Measurements from ENCODE around the gene RNASEH2B.

The RNASEH2B gene

DNA sequence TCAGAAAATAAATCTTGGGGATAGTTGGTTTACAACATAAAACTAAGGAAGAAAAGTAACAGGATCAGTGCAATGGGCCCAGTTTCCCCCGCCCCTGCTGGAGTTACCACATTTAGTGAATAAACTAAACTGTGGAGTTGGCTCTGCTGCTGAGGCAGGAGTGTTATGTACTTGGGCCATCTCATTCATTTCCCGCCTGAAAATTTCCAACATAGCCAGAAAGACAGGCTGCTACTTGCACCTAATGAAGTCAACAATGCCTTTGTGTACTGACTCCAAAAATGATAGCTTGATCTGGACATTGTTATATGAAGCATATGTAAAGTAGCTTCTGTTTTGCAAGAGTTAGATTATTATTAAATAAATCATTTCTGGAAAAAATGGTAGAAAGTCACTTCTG is 7.9 kb upstream of the RNASEH2B start:
- Histone ChIP-seq H3K36me3 (ENCODE audit: control insufficient read depth in 2 of 2, insufficient read depth in 2 of 2, low read length in 2 of 2) (no peaks in the 10 kb centered on the region), H3K4me3 (ENCODE audit: low read length in 2 of 2) (no peak overlapping the region), H3K27me3 (ENCODE audit: control insufficient read depth in 2 of 2, insufficient read depth in 2 of 2, low read length in 2 of 2) (no peaks in the 10 kb centered on the region), H3K9me3 (ENCODE audit: control insufficient read depth in 2 of 2, low read length in 2 of 2) (no peaks in the 10 kb centered on the region), H3K27ac (ENCODE audit: low read depth in 2 of 2, low read length in 2 of 2) (no peak overlapping the region), H3K9ac (ENCODE audit: low read depth in 1 of 2, low read length in 2 of 2) (no peak overlapping the region), H3K4me1 (ENCODE audit: control insufficient read depth in 2 of 2, insufficient read depth in 2 of 2, low read length in 2 of 2) (no peaks in the 10 kb centered on the region)

DNA sequence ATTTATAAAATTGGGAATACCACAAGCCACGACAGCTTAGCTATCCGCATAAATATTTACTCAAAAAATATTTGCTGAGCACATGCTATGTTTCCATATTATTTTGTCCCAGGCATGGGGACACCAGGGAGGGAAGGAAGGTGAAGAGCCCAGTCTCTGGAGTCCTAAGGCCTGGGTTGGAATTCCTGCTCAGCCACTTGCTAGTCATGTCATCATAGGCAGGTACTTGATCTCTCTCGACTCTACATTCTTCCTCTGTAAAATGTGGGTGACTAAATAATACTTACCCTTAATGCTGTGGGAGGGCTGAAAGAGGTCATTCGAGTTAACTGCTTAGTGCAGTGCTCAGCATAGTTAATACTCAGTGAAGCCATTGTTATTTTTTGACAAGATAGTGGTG is 4.3 kb upstream of the RNASEH2B start:
- no peak overlapping the region for H3K4me3 ChIP-seq (ENCODE audit: low read length in 2 of 2)
- no peaks in the 10 kb centered on the region for H3K27me3 ChIP-seq (ENCODE audit: control insufficient read depth in 2 of 2, insufficient read depth in 2 of 2, low read length in 2 of 2)
- no peak overlapping the region for H3K9ac ChIP-seq (ENCODE audit: low read depth in 1 of 2, low read length in 2 of 2)
- H3K36me3 ChIP-seq (ENCODE audit: control insufficient read depth in 2 of 2, insufficient read depth in 2 of 2, low read length in 2 of 2) = no peaks in the 10 kb centered on the region
- H3K4me1 ChIP-seq (ENCODE audit: control insufficient read depth in 2 of 2, insufficient read depth in 2 of 2, low read length in 2 of 2) = peaks cover 0 to 3% of the 10 kb centered on the region in 2 donors
- no peak overlapping the region for H3K27ac ChIP-seq (ENCODE audit: low read depth in 2 of 2, low read length in 2 of 2)
- no peaks in the 10 kb centered on the region for H3K9me3 ChIP-seq (ENCODE audit: control insufficient read depth in 2 of 2, low read length in 2 of 2)

DNA sequence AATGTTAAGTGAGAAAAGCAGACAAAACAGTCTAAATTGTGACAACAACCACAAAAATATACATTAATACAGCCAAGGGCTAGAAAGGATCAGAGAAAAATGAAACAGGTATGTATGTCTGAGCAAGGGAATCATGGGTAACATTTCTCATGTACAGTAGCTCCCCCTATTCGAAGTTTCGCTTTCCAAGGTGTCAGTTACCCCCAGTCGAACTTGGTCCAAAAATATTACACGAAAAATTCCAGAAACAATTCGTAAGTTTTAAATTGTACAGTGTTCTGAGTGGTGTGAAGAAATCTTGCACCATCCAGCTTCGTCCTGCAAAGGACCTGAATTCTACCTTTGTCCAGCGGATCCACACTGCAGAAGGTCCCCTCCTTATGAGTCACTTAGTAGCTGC is 1.8 kb upstream of the RNASEH2B start:
- no peak overlapping the region for H3K27ac ChIP-seq (ENCODE audit: low read depth in 2 of 2, low read length in 2 of 2)
- H3K4me3 ChIP-seq (ENCODE audit: low read length in 2 of 2) = no peak overlapping the region
- peaks cover 11 to 22% of the 10 kb centered on the region in 2 donors for H3K4me1 ChIP-seq (ENCODE audit: control insufficient read depth in 2 of 2, insufficient read depth in 2 of 2, low read length in 2 of 2)
- no peaks in the 10 kb centered on the region for H3K36me3 ChIP-seq (ENCODE audit: control insufficient read depth in 2 of 2, insufficient read depth in 2 of 2, low read length in 2 of 2)
- H3K9me3 ChIP-seq (ENCODE audit: control insufficient read depth in 2 of 2, low read length in 2 of 2) = no peaks in the 10 kb centered on the region
- no peak overlapping the region for H3K9ac ChIP-seq (ENCODE audit: low read depth in 1 of 2, low read length in 2 of 2)
- no peaks in the 10 kb centered on the region for H3K27me3 ChIP-seq (ENCODE audit: control insufficient read depth in 2 of 2, insufficient read depth in 2 of 2, low read length in 2 of 2)

GRCh38 chr13:50908371-50908770 is 1.2 kb upstream of the RNASEH2B start:
- H3K4me3 ChIP-seq (ENCODE audit: low read length in 2 of 2) = no peak overlapping the region
- no peaks in the 10 kb centered on the region for H3K36me3 ChIP-seq (ENCODE audit: control insufficient read depth in 2 of 2, insufficient read depth in 2 of 2, low read length in 2 of 2)
- H3K27ac ChIP-seq (ENCODE audit: low read depth in 2 of 2, low read length in 2 of 2) = no peak overlapping the region
- H3K9me3 ChIP-seq (ENCODE audit: control insufficient read depth in 2 of 2, low read length in 2 of 2) = no peaks in the 10 kb centered on the region
- no peak overlapping the region for H3K9ac ChIP-seq (ENCODE audit: low read depth in 1 of 2, low read length in 2 of 2)
- no peaks in the 10 kb centered on the region for H3K27me3 ChIP-seq (ENCODE audit: control insufficient read depth in 2 of 2, insufficient read depth in 2 of 2, low read length in 2 of 2)
- peaks cover 11 to 22% of the 10 kb centered on the region in 2 donors for H3K4me1 ChIP-seq (ENCODE audit: control insufficient read depth in 2 of 2, insufficient read depth in 2 of 2, low read length in 2 of 2)

GRCh38 chr13:50910485-50910805 is 854 bp downstream of the RNASEH2B start:
- peak overlapping the region; percentile 98 for H3K9ac ChIP-seq (ENCODE audit: low read depth in 1 of 2, low read length in 2 of 2)
- peak overlapping the region; percentile 92 to 96 for H3K27ac ChIP-seq (ENCODE audit: low read depth in 2 of 2, low read length in 2 of 2)
- H3K4me1 ChIP-seq (ENCODE audit: control insufficient read depth in 2 of 2, insufficient read depth in 2 of 2, low read length in 2 of 2) = peaks cover 14 to 26% of the 10 kb centered on the region in 2 donors
- no peaks in the 10 kb centered on the region for H3K36me3 ChIP-seq (ENCODE audit: control insufficient read depth in 2 of 2, insufficient read depth in 2 of 2, low read length in 2 of 2)
- no peaks in the 10 kb centered on the region for H3K9me3 ChIP-seq (ENCODE audit: control insufficient read depth in 2 of 2, low read length in 2 of 2)
- H3K27me3 ChIP-seq (ENCODE audit: control insufficient read depth in 2 of 2, insufficient read depth in 2 of 2, low read length in 2 of 2) = no peaks in the 10 kb centered on the region
- H3K4me3 ChIP-seq (ENCODE audit: low read length in 2 of 2) = peak overlapping the region; percentile 90 to 91

DNA sequence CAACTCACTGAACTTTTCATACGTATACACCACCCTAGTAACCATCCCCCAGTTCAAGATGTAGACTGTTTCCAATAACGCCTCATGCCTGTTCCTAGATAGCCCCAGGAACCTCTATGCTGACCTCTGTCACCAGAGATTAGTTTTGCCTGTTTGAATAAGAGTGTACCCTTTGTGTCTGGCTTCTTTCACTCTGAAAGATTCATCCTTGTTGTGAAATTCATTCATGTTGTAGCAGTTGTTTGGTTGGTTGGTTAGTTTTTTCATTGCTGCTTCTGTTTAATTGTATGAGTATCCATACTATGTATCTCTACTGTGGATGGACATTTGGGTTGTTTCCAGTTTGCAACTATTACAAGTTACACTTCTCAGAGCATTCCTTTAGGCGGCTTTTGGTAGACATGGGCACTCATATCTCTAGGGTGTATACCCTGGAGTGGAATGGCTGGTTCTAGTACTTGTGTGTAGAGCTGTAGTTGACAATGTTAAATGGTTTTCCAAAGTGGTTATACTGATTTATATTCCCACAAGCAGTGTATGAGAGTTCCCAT is 1.6 kb downstream of the RNASEH2B start:
- Histone ChIP-seq H3K27ac (ENCODE audit: low read depth in 2 of 2, low read length in 2 of 2) (peak overlapping the region; percentile 92 to 96), H3K9ac (ENCODE audit: low read depth in 1 of 2, low read length in 2 of 2) (peak overlapping the region; percentile 98)

DNA sequence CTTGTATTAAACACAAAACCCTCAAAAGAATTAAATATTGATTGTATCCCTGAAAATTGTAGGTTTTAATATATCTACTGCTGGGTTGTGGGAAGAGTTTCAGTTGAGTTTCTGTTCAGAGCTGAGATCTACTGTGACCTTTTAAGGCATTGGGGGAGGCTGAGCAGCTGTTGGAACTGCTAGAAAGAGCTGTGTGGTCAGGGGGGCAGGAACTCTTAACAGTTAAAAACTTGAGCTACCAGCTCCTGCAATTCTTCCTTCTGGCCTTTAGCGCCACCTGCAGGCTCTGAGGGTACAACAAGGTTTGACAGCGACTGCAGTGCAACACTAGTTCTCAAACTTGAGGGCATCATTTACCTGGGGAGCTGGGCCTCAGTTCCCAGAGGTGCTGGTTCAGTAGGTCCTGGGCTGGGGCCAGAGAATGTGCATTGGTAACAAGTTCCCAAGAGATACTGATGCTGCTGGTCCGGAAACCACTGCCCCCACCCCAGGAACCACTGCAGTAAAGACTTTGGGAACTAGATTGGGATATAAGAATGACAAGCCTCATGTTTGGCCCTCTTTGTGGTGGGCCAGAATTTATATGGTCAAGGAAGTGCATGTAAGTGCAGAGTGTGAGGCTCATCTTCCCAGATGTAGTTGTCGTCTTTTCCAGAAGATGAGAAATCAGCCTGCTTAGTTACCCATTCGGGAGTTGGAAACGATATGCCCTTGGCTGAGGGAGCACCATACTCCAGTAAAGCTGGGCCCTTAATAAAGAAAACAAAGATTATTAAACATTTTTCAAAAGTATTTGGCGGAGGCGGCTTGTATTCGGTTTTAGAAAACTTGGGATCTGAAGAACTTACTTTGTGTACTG is 2.6 kb downstream of the RNASEH2B start:
- Histone ChIP-seq H3K4me3 (ENCODE audit: low read length in 2 of 2) (peak overlapping the region; percentile 90 to 91), H3K36me3 (ENCODE audit: control insufficient read depth in 2 of 2, insufficient read depth in 2 of 2, low read length in 2 of 2) (no peaks in the 10 kb centered on the region), H3K27me3 (ENCODE audit: control insufficient read depth in 2 of 2, insufficient read depth in 2 of 2, low read length in 2 of 2) (no peaks in the 10 kb centered on the region), H3K9ac (ENCODE audit: low read depth in 1 of 2, low read length in 2 of 2) (peak overlapping the region in 1 of 2 donors; percentile 98), H3K27ac (ENCODE audit: low read depth in 2 of 2, low read length in 2 of 2) (peak overlapping the region; percentile 92 to 96), H3K9me3 (ENCODE audit: control insufficient read depth in 2 of 2, low read length in 2 of 2) (no peaks in the 10 kb centered on the region), H3K4me1 (ENCODE audit: control insufficient read depth in 2 of 2, insufficient read depth in 2 of 2, low read length in 2 of 2) (peaks cover 24 to 31% of the 10 kb centered on the region in 2 donors)

More for the DNA sequence above, 1.6 kb downstream of the RNASEH2B start:
- Histone ChIP-seq H3K4me3 (ENCODE audit: low read length in 2 of 2) (peak overlapping the region; percentile 90 to 91), H3K4me1 (ENCODE audit: control insufficient read depth in 2 of 2, insufficient read depth in 2 of 2, low read length in 2 of 2) (peaks cover 18 to 26% of the 10 kb centered on the region in 2 donors), H3K9me3 (ENCODE audit: control insufficient read depth in 2 of 2, low read length in 2 of 2) (no peaks in the 10 kb centered on the region), H3K36me3 (ENCODE audit: control insufficient read depth in 2 of 2, insufficient read depth in 2 of 2, low read length in 2 of 2) (no peaks in the 10 kb centered on the region), H3K27me3 (ENCODE audit: control insufficient read depth in 2 of 2, insufficient read depth in 2 of 2, low read length in 2 of 2) (no peaks in the 10 kb centered on the region)

DNA sequence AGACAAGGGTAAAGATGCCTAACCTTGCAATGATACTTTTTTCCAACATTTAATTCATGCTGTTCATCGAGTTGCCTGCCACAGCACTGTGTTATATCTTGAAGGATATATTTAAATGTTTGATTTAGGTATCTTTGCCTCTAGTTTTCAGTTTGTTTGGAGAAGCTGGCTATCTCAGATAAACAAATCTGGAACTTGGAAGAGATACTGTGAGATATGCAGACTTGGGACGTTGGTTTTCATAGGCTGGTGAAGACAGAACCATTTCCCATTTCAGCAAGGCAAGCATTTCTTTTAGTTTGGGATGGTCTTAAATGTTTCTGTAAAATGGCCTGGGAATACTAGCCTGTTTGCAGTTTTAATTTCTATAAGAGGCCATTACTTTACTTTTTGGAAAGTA is 3.3 kb downstream of the RNASEH2B start:
- peaks cover 29 to 31% of the 10 kb centered on the region in 2 donors for H3K4me1 ChIP-seq (ENCODE audit: control insufficient read depth in 2 of 2, insufficient read depth in 2 of 2, low read length in 2 of 2)
- H3K4me3 ChIP-seq (ENCODE audit: low read length in 2 of 2) = no peak overlapping the region
- H3K9ac ChIP-seq (ENCODE audit: low read depth in 1 of 2, low read length in 2 of 2) = no peak overlapping the region
- no peak overlapping the region for H3K27ac ChIP-seq (ENCODE audit: low read depth in 2 of 2, low read length in 2 of 2)
- H3K9me3 ChIP-seq (ENCODE audit: control insufficient read depth in 2 of 2, low read length in 2 of 2) = no peaks in the 10 kb centered on the region
- H3K36me3 ChIP-seq (ENCODE audit: control insufficient read depth in 2 of 2, insufficient read depth in 2 of 2, low read length in 2 of 2) = no peaks in the 10 kb centered on the region
- H3K27me3 ChIP-seq (ENCODE audit: control insufficient read depth in 2 of 2, insufficient read depth in 2 of 2, low read length in 2 of 2) = no peaks in the 10 kb centered on the region

DNA sequence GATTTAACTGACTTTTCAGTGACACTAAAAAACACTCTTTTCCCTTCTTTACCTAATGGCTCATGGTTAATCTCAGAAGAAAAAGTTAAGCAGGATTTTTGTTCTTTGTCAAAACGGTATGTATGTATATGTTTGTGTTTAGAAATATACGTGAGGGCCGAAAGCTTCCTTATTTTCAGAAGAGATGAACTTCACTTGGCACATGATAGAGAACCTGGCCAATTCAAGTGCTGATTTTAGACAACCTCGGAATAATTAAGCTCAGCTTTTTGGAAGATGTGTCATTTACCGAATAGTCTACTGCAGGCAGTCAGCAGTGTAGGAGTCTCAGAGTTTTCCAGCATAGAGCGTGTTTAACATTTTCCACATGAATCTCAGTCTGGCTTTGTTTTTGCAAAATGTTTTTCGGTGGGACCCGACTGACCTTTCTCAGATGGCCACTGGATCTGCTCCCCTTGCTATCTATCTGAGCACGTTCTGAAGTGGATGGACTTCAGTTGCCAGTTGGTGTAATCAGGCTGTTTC is 4.6 kb downstream of the RNASEH2B start:
- Histone ChIP-seq H3K9ac (ENCODE audit: low read depth in 1 of 2, low read length in 2 of 2) (no peak overlapping the region), H3K4me3 (ENCODE audit: low read length in 2 of 2) (no peak overlapping the region), H3K27ac (ENCODE audit: low read depth in 2 of 2, low read length in 2 of 2) (no peak overlapping the region), H3K36me3 (ENCODE audit: control insufficient read depth in 2 of 2, insufficient read depth in 2 of 2, low read length in 2 of 2) (no peaks in the 10 kb centered on the region), H3K27me3 (ENCODE audit: control insufficient read depth in 2 of 2, insufficient read depth in 2 of 2, low read length in 2 of 2) (no peaks in the 10 kb centered on the region), H3K9me3 (ENCODE audit: control insufficient read depth in 2 of 2, low read length in 2 of 2) (no peaks in the 10 kb centered on the region), H3K4me1 (ENCODE audit: control insufficient read depth in 2 of 2, insufficient read depth in 2 of 2, low read length in 2 of 2) (peaks cover 29 to 30% of the 10 kb centered on the region in 2 donors)

GRCh38 chr13:50914848-50915247 is 5.3 kb downstream of the RNASEH2B start:
- H3K27ac ChIP-seq (ENCODE audit: low read depth in 2 of 2, low read length in 2 of 2) = peak overlapping the region in 1 of 2 donors; percentile 4
- H3K27me3 ChIP-seq (ENCODE audit: control insufficient read depth in 2 of 2, insufficient read depth in 2 of 2, low read length in 2 of 2) = no peaks in the 10 kb centered on the region
- no peak overlapping the region for H3K4me3 ChIP-seq (ENCODE audit: low read length in 2 of 2)
- peak overlapping the region in 1 of 2 donors; percentile 56 for H3K9ac ChIP-seq (ENCODE audit: low read depth in 1 of 2, low read length in 2 of 2)
- H3K36me3 ChIP-seq (ENCODE audit: control insufficient read depth in 2 of 2, insufficient read depth in 2 of 2, low read length in 2 of 2) = no peaks in the 10 kb centered on the region
- peaks cover 28 to 29% of the 10 kb centered on the region in 2 donors for H3K4me1 ChIP-seq (ENCODE audit: control insufficient read depth in 2 of 2, insufficient read depth in 2 of 2, low read length in 2 of 2)
- no peaks in the 10 kb centered on the region for H3K9me3 ChIP-seq (ENCODE audit: control insufficient read depth in 2 of 2, low read length in 2 of 2)
